ENCODE measurements around the gene IL1RAPL1. TPM values are rescaled to one million over a fixed set of nuclear protein-coding genes. Genes with fewer than 3 reads are reported as not detected.

The IL1RAPL1 gene
- total RNA-seq, 1 donor from 2014 or later = not detected

DNA sequence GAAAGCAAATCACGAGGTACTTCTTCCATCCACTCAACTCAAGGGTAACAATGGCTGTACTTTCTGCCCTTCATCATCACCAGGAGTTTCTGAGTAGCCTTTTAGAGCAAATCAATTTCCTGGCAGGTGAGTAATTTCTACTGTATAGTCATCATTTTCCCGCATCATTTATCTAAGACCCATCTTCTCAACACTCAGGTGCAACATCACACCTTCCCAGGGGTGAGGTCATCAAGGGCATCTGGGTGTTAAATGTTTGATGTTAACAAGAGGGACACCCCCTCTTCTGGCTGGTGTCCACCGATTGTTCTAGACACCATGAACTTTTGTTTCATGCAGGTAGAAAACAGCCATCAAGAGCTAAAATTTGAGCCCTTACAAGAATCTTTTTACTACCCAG is 1314.8 kb downstream of the IL1RAPL1 start:
- Mint-ChIP-seq H3K4me3 (no peak overlapping the region), H3K27me3 (no peaks in the 10 kb centered on the region), H3K9me3 (no peaks in the 10 kb centered on the region), H3K36me3 (ENCODE audit: low read depth) (no peaks in the 10 kb centered on the region), H3K4me1 (no peaks in the 10 kb centered on the region), H3K27ac (no peak overlapping the region)
- intact Hi-C loops (cut with micrococcal nuclease) = no loop called here
- no peak for DNase-seq

DNA sequence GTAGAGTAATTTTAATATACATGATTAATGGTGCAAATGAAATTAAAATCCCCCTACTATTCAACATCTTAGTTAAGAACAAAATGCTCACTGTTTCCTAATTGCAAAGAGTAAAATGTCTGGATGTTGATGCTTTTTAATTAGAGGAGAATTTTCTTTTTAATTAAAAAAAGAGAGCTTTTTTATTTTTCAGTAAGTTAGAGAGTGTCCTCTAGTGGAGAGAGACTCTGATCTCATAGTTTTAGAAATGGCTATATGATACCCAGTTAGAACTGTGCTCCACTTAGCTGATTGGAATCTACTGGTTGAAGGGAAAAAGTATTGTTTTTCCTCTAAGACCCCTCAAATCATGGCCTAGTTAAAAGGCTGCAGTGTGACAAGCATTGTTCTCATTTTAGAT is 1316.1 kb downstream of the IL1RAPL1 start:
- intact Hi-C loops (cut with micrococcal nuclease) = no loop called here
- Mint-ChIP-seq H3K4me3 (no peak overlapping the region), H3K4me1 (no peaks in the 10 kb centered on the region), H3K9me3 (no peaks in the 10 kb centered on the region), H3K27ac (no peak overlapping the region), H3K27me3 (no peaks in the 10 kb centered on the region), H3K36me3 (ENCODE audit: low read depth) (no peaks in the 10 kb centered on the region)
- DNase-seq = no peak

DNA sequence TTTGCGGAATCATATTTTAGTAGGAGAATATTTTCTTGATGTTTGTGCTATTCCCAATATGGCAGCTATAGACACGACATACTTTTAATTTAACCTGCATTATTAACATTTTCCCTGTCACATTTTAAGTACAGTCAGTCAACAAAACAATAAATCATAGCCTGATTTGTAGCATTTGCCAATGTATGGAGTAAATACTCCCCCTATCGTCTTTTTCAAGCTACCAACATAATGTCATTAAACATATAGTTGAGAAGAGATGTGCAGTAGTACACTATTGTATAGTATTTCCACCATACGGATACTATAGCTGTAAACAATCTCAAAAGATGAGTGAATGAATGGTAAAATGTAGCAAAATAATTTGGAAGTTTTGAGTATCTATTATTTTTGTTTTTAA is 1324.4 kb downstream of the IL1RAPL1 start:
- H3K4me3 Mint-ChIP-seq = no peak overlapping the region
- intact Hi-C loops (cut with micrococcal nuclease) = no loop called here
- H3K27ac Mint-ChIP-seq = no peak overlapping the region
- DNase-seq = no peak
- no peaks in the 10 kb centered on the region for H3K27me3 Mint-ChIP-seq
- no peaks in the 10 kb centered on the region for H3K36me3 Mint-ChIP-seq (ENCODE audit: low read depth)
- no peaks in the 10 kb centered on the region for H3K9me3 Mint-ChIP-seq
- no peaks in the 10 kb centered on the region for H3K4me1 Mint-ChIP-seq

DNA sequence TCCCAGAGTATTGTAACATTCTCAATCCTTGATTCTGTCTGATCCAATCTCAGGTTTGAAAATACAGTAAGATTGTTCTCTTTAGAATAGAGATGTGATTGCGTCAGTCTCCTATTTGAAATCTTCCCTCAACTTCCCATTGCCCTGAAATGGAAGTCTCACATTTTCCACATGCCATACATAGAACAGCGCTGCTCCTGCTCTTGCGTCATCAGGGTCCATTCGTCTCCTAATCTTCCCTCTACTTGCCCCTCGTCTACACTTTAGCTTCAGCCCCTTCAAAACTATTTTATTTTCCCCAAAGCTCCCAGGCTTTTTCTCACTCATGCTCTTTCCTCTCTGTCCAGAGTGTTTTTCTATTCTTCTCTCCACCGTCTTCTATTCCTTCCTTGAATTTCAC is 1326.4 kb downstream of the IL1RAPL1 start:
- Mint-ChIP-seq H3K4me3 (no peak overlapping the region), H3K27ac (no peak overlapping the region), H3K9me3 (no peaks in the 10 kb centered on the region), H3K27me3 (no peaks in the 10 kb centered on the region), H3K36me3 (ENCODE audit: low read depth) (no peaks in the 10 kb centered on the region), H3K4me1 (no peaks in the 10 kb centered on the region)
- DNase-seq = no peak
- intact Hi-C loops (cut with micrococcal nuclease) = no loop called here

DNA sequence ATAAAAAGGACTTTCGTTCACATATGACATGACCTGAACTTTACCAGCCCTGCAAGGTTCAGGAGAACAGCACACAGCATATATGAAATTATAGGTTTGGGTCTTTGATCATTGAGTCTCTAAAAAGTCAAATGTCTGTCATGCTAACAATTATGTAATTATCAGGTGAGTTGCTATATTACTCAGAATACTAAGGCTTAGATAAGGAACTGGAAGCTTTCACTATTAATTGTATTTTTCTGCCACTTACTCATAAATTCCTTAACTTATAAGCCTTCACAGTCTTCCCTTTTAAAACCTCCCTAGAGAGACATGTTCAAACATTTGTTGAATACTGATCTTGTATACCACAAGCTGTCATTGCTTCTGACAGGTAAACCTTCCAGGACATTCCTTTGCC is 1335.4 kb downstream of the IL1RAPL1 start:
- no peak for DNase-seq
- no peaks in the 10 kb centered on the region for H3K27me3 Mint-ChIP-seq
- no peak overlapping the region for H3K4me3 Mint-ChIP-seq
- no peaks in the 10 kb centered on the region for H3K4me1 Mint-ChIP-seq
- H3K9me3 Mint-ChIP-seq = no peaks in the 10 kb centered on the region
- no peak overlapping the region for H3K27ac Mint-ChIP-seq
- no peaks in the 10 kb centered on the region for H3K36me3 Mint-ChIP-seq (ENCODE audit: low read depth)
- intact Hi-C loops (cut with micrococcal nuclease) = no loop called here

DNA sequence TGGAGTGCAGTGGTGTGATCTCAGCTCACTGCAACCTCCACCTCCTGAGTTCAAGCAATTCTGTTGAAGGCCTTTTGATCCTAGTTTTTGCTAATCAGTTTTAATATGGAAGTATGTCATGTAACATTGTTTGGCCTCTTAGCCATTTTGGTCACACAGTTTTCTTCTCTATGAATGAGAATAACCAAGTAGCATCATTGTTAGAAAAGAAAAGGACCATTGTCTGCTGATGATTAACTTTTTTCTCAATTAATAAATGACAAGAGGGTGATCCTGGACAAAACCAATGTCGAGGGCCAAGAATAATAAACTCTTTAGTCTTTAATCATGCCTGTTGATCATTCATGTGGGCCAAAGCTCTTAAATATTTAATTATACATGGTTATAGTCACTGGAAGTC is 1338.8 kb downstream of the IL1RAPL1 start:
- no peak for DNase-seq
- Mint-ChIP-seq H3K4me1 (no peaks in the 10 kb centered on the region), H3K27ac (no peak overlapping the region), H3K36me3 (ENCODE audit: low read depth) (no peaks in the 10 kb centered on the region), H3K4me3 (no peak overlapping the region), H3K27me3 (no peaks in the 10 kb centered on the region), H3K9me3 (no peaks in the 10 kb centered on the region)
- intact Hi-C loops (cut with micrococcal nuclease) = no loop called here

DNA sequence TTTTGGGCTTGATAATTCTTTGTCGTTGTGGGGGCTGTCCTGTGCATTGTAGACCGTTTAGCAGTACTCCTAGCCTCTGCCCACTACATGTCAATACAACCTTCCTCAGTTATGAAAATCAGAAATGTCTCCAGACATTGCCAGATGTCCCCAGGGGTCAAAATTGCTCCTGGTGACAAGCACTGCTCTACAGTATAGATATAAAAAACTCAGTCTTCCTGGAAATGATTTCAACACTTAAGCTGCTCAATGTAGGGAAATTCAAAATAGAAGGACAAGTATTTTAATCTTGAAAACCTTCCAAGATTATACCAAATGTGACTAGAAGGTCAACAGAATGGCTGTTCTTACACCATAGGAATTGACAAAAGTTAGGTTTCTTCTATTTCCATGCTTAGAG is 1339.4 kb downstream of the IL1RAPL1 start:
- Mint-ChIP-seq H3K4me1 (no peaks in the 10 kb centered on the region), H3K27me3 (no peaks in the 10 kb centered on the region), H3K36me3 (ENCODE audit: low read depth) (no peaks in the 10 kb centered on the region), H3K9me3 (no peaks in the 10 kb centered on the region), H3K4me3 (no peak overlapping the region), H3K27ac (no peak overlapping the region)
- no peak for DNase-seq
- intact Hi-C loops (cut with micrococcal nuclease) = no loop called here

DNA sequence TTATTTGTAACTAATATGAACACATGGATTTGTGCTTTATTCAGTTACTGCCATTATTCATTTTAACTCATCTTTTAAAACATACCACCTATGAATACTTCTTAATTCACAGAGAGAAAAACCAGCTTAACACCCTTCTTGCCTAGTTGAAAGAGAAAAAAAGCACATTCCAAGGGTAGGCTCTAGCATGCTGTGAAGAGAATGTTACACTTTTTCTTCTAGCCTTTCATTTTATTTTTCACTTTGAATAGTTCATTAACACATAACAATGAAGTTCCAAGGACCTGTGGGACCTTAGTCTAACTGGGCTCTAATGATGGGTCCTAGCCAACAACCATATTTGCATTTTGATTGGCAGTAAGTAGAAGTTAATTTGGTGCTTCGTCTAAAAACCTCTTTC is 1348.2 kb downstream of the IL1RAPL1 start:
- intact Hi-C loops (cut with micrococcal nuclease) = no loop called here
- Mint-ChIP-seq H3K4me3 (no peak overlapping the region), H3K36me3 (ENCODE audit: low read depth) (no peaks in the 10 kb centered on the region), H3K9me3 (no peaks in the 10 kb centered on the region), H3K27ac (no peak overlapping the region), H3K4me1 (no peaks in the 10 kb centered on the region), H3K27me3 (no peaks in the 10 kb centered on the region)
- no peak for DNase-seq

DNA sequence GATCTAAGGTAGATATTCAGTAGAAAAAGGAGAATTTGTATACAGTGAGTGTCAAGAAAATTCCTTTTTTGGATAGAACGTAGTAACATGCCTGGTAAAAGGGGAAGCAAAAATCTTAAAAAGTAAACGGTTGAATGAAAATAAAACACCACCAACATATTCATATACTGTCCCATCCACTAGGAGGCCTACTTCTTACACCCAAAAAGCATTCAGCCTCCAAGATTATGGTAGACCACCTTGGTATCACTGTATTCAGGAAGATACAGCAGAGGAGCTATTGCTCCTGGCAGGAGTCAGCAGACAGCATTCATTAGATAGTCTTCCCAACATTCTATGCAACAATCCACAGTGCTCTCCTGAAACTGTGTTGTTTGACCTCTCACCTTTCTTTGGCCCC is 1353.5 kb downstream of the IL1RAPL1 start:
- DNase-seq = no peak
- Mint-ChIP-seq H3K27me3 (no peaks in the 10 kb centered on the region), H3K9me3 (no peaks in the 10 kb centered on the region), H3K4me1 (no peaks in the 10 kb centered on the region), H3K36me3 (ENCODE audit: low read depth) (no peaks in the 10 kb centered on the region), H3K4me3 (no peak overlapping the region), H3K27ac (no peak overlapping the region)
- intact Hi-C loops (cut with micrococcal nuclease) = no loop called here

DNA sequence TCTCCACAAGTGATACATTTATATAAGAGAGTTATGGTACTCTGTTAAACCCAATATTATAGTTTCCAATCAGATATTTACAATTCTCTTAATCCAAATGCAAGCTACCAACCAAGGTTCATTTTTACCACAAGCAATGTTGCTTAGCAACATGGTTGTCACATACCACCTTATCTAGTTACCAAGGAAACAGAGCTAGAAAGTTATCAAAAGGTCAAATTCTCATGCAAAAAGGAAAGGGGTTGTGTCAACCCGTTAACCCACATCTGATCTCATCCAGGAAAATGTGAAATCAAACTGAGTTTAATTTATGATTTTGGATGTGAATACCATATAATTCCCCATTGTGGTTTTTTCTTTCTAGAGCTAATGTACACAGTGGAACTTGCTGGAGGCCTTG is 1354.0 kb downstream of the IL1RAPL1 start:
- Mint-ChIP-seq H3K4me3 (no peak overlapping the region), H3K36me3 (ENCODE audit: low read depth) (no peaks in the 10 kb centered on the region), H3K4me1 (no peaks in the 10 kb centered on the region), H3K9me3 (no peaks in the 10 kb centered on the region), H3K27ac (no peak overlapping the region), H3K27me3 (no peaks in the 10 kb centered on the region)
- intact Hi-C loops (cut with micrococcal nuclease) = no loop called here
- no peak for DNase-seq

DNA sequence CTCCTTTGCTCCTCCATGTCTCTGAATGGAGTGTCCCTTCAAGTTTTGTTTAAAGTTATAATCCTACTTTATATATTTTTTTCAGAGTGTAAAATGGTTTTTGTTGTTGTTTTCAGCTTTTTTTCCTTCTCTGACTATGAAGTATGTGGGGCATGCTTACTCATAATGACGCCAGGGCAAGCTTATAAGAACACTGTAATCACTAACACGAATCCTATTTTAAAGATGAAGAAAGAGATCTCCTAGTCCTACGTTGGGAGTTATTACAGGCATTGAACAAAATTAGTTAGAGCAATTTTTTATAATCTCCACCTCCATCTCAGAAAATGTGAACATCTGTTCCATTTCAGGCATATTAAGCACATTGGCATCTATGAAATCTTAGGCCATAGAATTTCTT is 1360.0 kb downstream of the IL1RAPL1 start:
- no peak for DNase-seq
- Mint-ChIP-seq H3K4me1 (no peaks in the 10 kb centered on the region), H3K9me3 (no peaks in the 10 kb centered on the region), H3K27ac (no peak overlapping the region), H3K27me3 (no peaks in the 10 kb centered on the region), H3K4me3 (no peak overlapping the region), H3K36me3 (ENCODE audit: low read depth) (no peaks in the 10 kb centered on the region)
- intact Hi-C loops (cut with micrococcal nuclease) = no loop called here

DNA sequence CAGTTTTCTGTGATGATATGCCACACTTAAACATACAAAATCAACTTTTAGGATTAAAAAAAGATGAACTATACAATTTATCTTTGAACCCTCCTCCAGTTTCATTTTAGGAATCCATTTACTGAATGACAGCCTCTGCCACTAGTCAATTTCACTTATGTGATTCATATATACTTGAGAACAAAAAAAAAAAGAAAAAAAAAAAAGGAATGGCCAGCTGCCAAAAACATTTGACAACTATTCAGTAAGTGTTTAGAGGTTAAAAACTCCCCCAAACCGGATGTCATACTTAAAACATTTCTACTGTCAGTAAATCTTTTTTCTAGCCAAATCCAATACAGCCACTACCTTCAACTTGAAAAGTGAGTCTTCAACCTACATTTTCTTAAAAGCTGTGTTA is 1361.4 kb downstream of the IL1RAPL1 start:
- no peaks in the 10 kb centered on the region for H3K27me3 Mint-ChIP-seq
- H3K4me1 Mint-ChIP-seq = no peaks in the 10 kb centered on the region
- no peak overlapping the region for H3K27ac Mint-ChIP-seq
- no peak overlapping the region for H3K4me3 Mint-ChIP-seq
- no peak for DNase-seq
- no peaks in the 10 kb centered on the region for H3K9me3 Mint-ChIP-seq
- intact Hi-C loops (cut with micrococcal nuclease) = no loop called here
- H3K36me3 Mint-ChIP-seq (ENCODE audit: low read depth) = no peaks in the 10 kb centered on the region

DNA sequence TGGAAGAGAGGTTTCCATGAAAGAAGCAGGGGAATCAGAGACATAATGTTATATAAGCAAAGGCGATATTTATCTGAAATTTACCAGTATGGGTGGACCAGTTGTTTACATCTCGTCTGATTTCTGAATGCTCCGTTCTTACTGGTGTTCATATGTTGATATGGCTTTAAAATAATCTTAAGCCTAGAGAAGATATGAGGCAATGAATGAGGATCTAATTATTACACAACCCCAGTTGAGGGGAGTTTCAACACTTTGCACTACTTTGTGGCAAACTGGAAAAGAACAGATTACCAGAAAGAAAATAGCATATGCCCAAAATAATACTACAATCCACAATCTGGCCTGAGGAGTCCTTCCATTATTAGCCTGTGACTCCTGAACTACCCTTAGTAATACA is 1364.8 kb downstream of the IL1RAPL1 start:
- intact Hi-C loops (cut with micrococcal nuclease) = no loop called here
- no peaks in the 10 kb centered on the region for H3K27me3 Mint-ChIP-seq
- no peak overlapping the region for H3K27ac Mint-ChIP-seq
- no peak overlapping the region for H3K4me3 Mint-ChIP-seq
- H3K4me1 Mint-ChIP-seq = no peaks in the 10 kb centered on the region
- H3K36me3 Mint-ChIP-seq (ENCODE audit: low read depth) = no peaks in the 10 kb centered on the region
- DNase-seq = no peak
- H3K9me3 Mint-ChIP-seq = no peaks in the 10 kb centered on the region

DNA sequence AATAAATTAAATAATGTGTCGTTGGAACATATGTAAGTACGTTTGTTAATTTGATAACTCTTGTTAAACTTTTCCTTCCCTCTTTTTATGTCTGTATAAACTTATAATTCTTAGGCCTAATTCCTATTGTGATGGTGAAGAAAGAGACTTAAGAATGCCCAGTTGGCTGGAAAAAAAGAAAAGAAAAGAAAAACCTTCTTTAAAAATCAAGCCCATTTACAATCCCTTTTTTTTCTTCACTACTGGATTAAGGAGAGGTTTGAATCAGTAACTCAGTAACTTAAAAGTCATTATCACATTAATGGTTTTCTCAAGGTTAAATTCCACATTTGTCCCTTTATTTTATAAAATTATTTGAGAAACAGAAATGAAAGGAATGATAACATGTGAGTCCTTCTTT is 1374.8 kb downstream of the IL1RAPL1 start:
- Mint-ChIP-seq H3K4me1 (no peaks in the 10 kb centered on the region), H3K4me3 (no peak overlapping the region), H3K36me3 (ENCODE audit: low read depth) (no peaks in the 10 kb centered on the region), H3K27ac (no peak overlapping the region), H3K9me3 (no peaks in the 10 kb centered on the region), H3K27me3 (no peaks in the 10 kb centered on the region)
- intact Hi-C loops (cut with micrococcal nuclease) = no loop called here
- DNase-seq = no peak

DNA sequence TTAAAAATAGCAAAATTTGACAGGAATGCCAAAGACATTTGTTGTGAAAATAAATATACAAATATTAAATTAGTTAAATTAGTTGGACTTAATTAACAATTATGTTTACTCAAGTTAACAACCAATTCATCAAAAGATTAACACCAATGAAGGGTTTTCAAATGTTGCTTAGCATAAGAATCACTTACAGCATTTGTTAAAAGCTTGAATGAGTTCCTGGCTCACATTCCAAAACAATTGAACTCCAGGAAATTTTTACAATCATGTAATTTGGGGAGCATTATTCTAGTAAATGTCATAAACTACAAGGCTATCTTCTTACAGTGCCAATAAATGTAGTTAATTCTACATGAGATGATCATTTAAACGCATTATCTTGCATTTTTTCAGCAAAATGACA is 1378.4 kb downstream of the IL1RAPL1 start:
- Mint-ChIP-seq H3K36me3 (ENCODE audit: low read depth) (no peaks in the 10 kb centered on the region), H3K27me3 (no peaks in the 10 kb centered on the region), H3K4me1 (no peaks in the 10 kb centered on the region), H3K27ac (no peak overlapping the region), H3K4me3 (no peak overlapping the region), H3K9me3 (no peaks in the 10 kb centered on the region)
- no peak for DNase-seq
- intact Hi-C loops (cut with micrococcal nuclease) = no loop called here

DNA sequence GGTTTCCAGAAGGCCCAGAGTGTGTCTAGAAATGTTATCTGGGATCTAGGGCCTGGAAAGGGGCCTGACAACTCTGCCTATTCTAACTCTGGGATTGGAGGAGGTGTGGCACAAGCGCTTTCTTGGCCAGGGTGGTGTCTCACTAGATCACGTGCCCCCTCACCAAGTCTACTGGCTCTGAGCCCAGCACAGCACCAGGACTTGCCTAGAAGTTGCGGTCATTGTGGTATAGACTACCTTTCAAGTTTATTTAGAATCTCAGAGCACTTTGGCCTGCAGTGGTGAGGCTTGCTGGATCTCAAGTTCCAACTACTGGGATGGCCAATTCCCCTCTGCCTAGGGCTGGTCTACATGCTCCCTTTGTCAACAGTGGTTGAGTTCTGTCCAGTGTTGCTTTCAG is 1404.8 kb downstream of the IL1RAPL1 start:
- H3K27me3 Mint-ChIP-seq = no peaks in the 10 kb centered on the region
- H3K4me3 Mint-ChIP-seq = no peak overlapping the region
- no peak overlapping the region for H3K27ac Mint-ChIP-seq
- no peaks in the 10 kb centered on the region for H3K4me1 Mint-ChIP-seq
- intact Hi-C loops (cut with micrococcal nuclease) = no loop called here
- H3K9me3 Mint-ChIP-seq = no peaks in the 10 kb centered on the region
- DNase-seq = no peak
- H3K36me3 Mint-ChIP-seq (ENCODE audit: low read depth) = no peaks in the 10 kb centered on the region
